Osteocyte (in vitro differentiated cells): ENCODE results near the gene GJB3. TPM values are rescaled to one million over a fixed set of nuclear protein-coding genes. Genes with fewer than 3 reads are reported as not detected.

Experiments
- DNase-seq: peaks from one replicate; pipeline ENCODE4 v3.0.0; 2021; ENCODE audit warnings: mixed read lengths; ENCODE audit not compliant: unreplicated experiment; ENCODE audit errors: extremely low spot score
- H3K27ac Mint-ChIP-seq: one replicate; pipeline ENCODE4 v1.8.0; 2021; ENCODE audit warnings: mild to moderate bottlenecking, mixed read lengths; ENCODE audit not compliant: unreplicated experiment
- H3K27me3 Mint-ChIP-seq: one replicate; pipeline ENCODE4 v1.8.0; 2021; ENCODE audit warnings: mixed read lengths; ENCODE audit not compliant: unreplicated experiment
- H3K36me3 Mint-ChIP-seq: one replicate; pipeline ENCODE4 v1.8.0; 2021; ENCODE audit warnings: mixed read lengths; ENCODE audit not compliant: unreplicated experiment
- H3K4me1 Mint-ChIP-seq: one replicate; pipeline ENCODE4 v1.8.0; 2021; ENCODE audit warnings: mixed read lengths; ENCODE audit not compliant: unreplicated experiment
- H3K4me3 Mint-ChIP-seq: one replicate; pipeline ENCODE4 v1.8.0; 2021; ENCODE audit warnings: mild to moderate bottlenecking, moderate library complexity, mixed read lengths; ENCODE audit not compliant: unreplicated experiment
- H3K9me3 Mint-ChIP-seq: one replicate; pipeline ENCODE4 v1.8.0; 2021; ENCODE audit warnings: mixed read lengths; ENCODE audit not compliant: unreplicated experiment
- CTCF ChIP-seq: fragments of 200-600 bp; sonication (generic); IDR thresholded peaks from 2 replicates; pipeline ENCODE4 v1.5.0; 2021; ENCODE audit warnings: antibody characterized with exemption, mild to moderate bottlenecking, moderate library complexity
- total RNA-seq: library from RNA; stranded (reverse); gene quantifications from 2 replicates; pipeline ENCODE4 v1.2.1, GENCODE V29; 2021

The GJB3 gene
- total RNA-seq, 1 donor from 2014 or later, result not detected

GRCh38 chr1:34792868-34793727 lies 12.1 kb downstream of the GJB3 start, which contains the start of gene GJA4:
Gene GJA4 (plus strand): TSS chr1:34792999. CDS start chr1:34794214, 1,215 bp downstream.
- H3K4me3 Mint-ChIP-seq, result no peak within 1 kb of the TSS
- no peak for DNase-seq
- H3K27ac Mint-ChIP-seq, result no peak within 1 kb of the TSS
- no peaks in the 10 kb centered on the region for H3K36me3 Mint-ChIP-seq
- H3K9me3 Mint-ChIP-seq, result no peaks in the 10 kb centered on the region
- H3K4me1 Mint-ChIP-seq, result peaks cover 2% of the 10 kb centered on the region
- H3K27me3 Mint-ChIP-seq, result peaks cover 14% of the 10 kb centered on the region
- no peak for TF ChIP-seq CTCF

GRCh38 chr1:34794001-34794789 lies 13.2 kb downstream of the GJB3 start:
- no peak for TF ChIP-seq CTCF
- no peak overlapping the region for H3K27ac Mint-ChIP-seq
- no peaks in the 10 kb centered on the region for H3K9me3 Mint-ChIP-seq
- H3K36me3 Mint-ChIP-seq, result no peaks in the 10 kb centered on the region
- no peak overlapping the region for H3K4me3 Mint-ChIP-seq
- H3K4me1 Mint-ChIP-seq, result no peaks in the 10 kb centered on the region
- DNase-seq, result no peak
- H3K27me3 Mint-ChIP-seq, result peaks cover 14% of the 10 kb centered on the region

- Mint-ChIP-seq H3K4me3 (no peak overlapping the region), H3K9me3 (no peaks in the 10 kb centered on the region), H3K36me3 (no peaks in the 10 kb centered on the region), H3K4me1 (no peaks in the 10 kb centered on the region), H3K27me3 (peaks cover 14% of the 10 kb centered on the region), H3K27ac (no peak overlapping the region)
- TF ChIP-seq CTCF, result no peak
- DNase-seq, result no peak
Observed at GRCh38 chr1:34794790-34795180, 13.8 kb downstream of the GJB3 start.

- H3K27me3 Mint-ChIP-seq, result peaks cover 11% of the 10 kb centered on the region
- no peak for DNase-seq
- no peak overlapping the region for H3K27ac Mint-ChIP-seq
- no peak for TF ChIP-seq CTCF
- H3K9me3 Mint-ChIP-seq, result no peaks in the 10 kb centered on the region
- no peaks in the 10 kb centered on the region for H3K4me1 Mint-ChIP-seq
- H3K36me3 Mint-ChIP-seq, result no peaks in the 10 kb centered on the region
- H3K4me3 Mint-ChIP-seq, result no peak overlapping the region
Observed at GRCh38 chr1:34795916-34796315, 14.9 kb downstream of the GJB3 start.

- DNase-seq, result no peak
- no peaks in the 10 kb centered on the region for H3K9me3 Mint-ChIP-seq
- no peaks in the 10 kb centered on the region for H3K4me1 Mint-ChIP-seq
- peaks cover 6% of the 10 kb centered on the region for H3K27me3 Mint-ChIP-seq
- no peak overlapping the region for H3K27ac Mint-ChIP-seq
- no peak overlapping the region for H3K4me3 Mint-ChIP-seq
- H3K36me3 Mint-ChIP-seq, result no peaks in the 10 kb centered on the region
- no peak for TF ChIP-seq CTCF
Observed at GRCh38 chr1:34796990-34797389, 16.0 kb downstream of the GJB3 start.
